ENCODE measurements around the gene FAM237A.

The FAM237A gene

GRCh38 chr2:206688990-206689389 lies 46.7 kb downstream of the FAM237A start:
- DNase-seq (ENCODE audit: low read depth in 2 of 2), result no peak

DNA sequence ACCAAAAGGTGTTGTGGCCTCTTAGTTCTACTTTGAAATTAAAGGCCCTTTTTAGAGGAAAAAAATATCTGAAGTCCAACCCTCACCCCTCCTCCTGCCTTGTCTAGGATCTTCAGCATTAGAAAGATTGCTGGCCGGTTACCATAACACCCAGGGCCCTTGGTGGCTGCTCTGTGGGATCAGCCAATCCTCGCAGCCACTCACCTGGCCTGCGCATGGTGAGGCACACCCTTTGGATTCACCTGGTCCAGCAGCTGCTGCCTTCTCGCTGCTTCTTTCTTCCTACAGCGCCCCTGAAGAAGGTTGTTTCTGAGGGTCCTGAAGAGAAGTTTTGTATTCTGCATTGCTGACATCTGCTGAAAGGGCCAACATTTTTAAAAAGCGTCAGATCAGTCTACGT lies 50.7 kb downstream of the FAM237A start:
- no peak for DNase-seq (ENCODE audit: low read depth in 2 of 2)

GRCh38 chr2:206693399-206694137 lies 51.3 kb downstream of the FAM237A start:
- DNase-seq (ENCODE audit: low read depth in 2 of 2), result peak in 1 of 2 donors; percentile 8

DNA sequence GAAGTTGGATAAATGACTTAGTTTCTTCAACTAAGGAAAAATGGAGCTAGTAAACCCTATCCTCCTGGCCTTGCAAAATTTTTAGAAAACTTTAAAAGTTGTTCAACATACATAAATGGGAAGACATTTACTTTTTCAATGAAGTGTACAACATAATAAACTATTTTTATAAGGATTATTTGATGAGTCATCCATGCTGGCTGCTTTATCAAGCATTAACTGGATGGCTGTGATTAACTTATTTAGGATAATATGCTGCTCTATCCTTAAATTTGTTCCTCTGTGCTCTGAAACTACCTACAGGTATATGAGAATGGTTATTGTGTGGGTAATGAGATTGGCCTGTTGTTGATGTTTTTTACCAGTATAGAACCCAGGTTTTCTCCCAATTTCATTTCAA lies 54.6 kb downstream of the FAM237A start:
- DNase-seq (ENCODE audit: low read depth in 2 of 2), result no peak

DNA sequence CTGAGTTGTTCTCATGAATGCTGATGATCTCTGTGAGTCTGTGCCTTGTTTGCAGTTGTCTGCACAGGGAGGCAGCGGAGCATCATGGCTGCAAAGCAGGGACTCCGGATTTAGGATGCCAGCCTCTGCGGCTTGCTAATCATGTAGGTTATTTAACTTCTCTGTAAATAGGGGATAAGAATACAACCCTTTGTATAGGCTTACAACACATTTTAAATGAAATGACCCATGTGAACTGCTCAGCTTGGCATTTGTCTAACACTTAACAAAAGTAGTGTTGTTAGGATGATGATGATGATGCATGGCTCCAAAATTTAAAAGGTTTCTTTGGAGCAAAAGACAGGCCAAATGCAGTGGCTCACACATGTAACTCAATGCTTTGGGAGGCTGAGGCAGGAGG lies 56.5 kb downstream of the FAM237A start:
- DNase-seq (ENCODE audit: low read depth in 2 of 2), result no peak
